Brain microvascular endothelial cell (primary cell): ENCODE results near the gene MXRA8.
"Not testable (repeated sequence)": the region's sequence is repeated elsewhere in the genome, so short reads cannot be mapped to it uniquely, and the experiment has no call there.

Experiments
- DNase-seq: peaks from one replicate; pipeline ENCODE4 v3.0.0-alpha.2; 2020
- H3K27ac ChIP-seq: fragments of 250-450 bp; sonication (Bioruptor Pico); 2 replicates; pipeline ENCODE4 v1.5.1; 2020; ENCODE audit warnings: mild to moderate bottlenecking, moderate library complexity
- H3K27me3 ChIP-seq: fragments of 250-450 bp; sonication (Bioruptor Pico); replicated peaks from 2 replicates; pipeline ENCODE4 v1.5.1; 2020; ENCODE audit warnings: mild to moderate bottlenecking
- H3K36me3 ChIP-seq: fragments of 250-450 bp; sonication (Bioruptor Pico); replicated peaks from 2 replicates; pipeline ENCODE4 v1.5.1; 2020; ENCODE audit warnings: mild to moderate bottlenecking
- H3K4me3 ChIP-seq: 2 replicates; pipeline ENCODE4 v1.5.1; 2011; ENCODE audit warnings: low read depth, mild to moderate bottlenecking, control low read depth, low read length, moderate library complexity
- CTCF ChIP-seq: IDR thresholded peaks from 2 replicates; pipeline ENCODE4 v1.5.1; 2011; ENCODE audit warnings: low read depth, mild to moderate bottlenecking, moderate library complexity, low read length, control low read depth, inconsistent platforms; ENCODE audit errors: missing control alignments
- in situ Hi-C: cut with HindIII; loops from 2 replicates; pipeline ENCODE4 v1.10.0; 2017; ENCODE audit warnings: low sequenced_read_pairs, low pct_ligation_motif_present

MXRA8 gene

GRCh38 chr1:1317420-1317819 is 40.9 kb downstream of the MXRA8 start:
- H3K4me3 ChIP-seq = no peak overlapping the region
- in situ Hi-C loops = no loop called here
- no peaks in the 10 kb centered on the region for H3K27me3 ChIP-seq
- no peak overlapping the region for H3K27ac ChIP-seq
- H3K36me3 ChIP-seq = peaks cover 43% of the 10 kb centered on the region
- TF ChIP-seq CTCF = no peak
- no peak for DNase-seq

GRCh38 chr1:1316199-1316598 is 42.2 kb downstream of the MXRA8 start:
- not testable (repeated sequence) for H3K27me3 ChIP-seq

GRCh38 chr1:1315435-1315954 is 42.9 kb downstream of the MXRA8 start:
- in situ Hi-C loops = no loop called here
- TF ChIP-seq CTCF = no peak
- no peak overlapping the region for H3K4me3 ChIP-seq
- H3K36me3 ChIP-seq = peaks cover 56% of the 10 kb centered on the region
- no peaks in the 10 kb centered on the region for H3K27me3 ChIP-seq
- H3K27ac ChIP-seq = no peak overlapping the region
- no peak for DNase-seq

More at GRCh38 chr1:1316199-1316598, 42.2 kb downstream of the MXRA8 start:
- H3K36me3 ChIP-seq = peaks cover 53% of the 10 kb centered on the region
- in situ Hi-C loops, H3K27ac ChIP-seq, H3K4me3 ChIP-seq, DNase-seq: not testable (repeated sequence)

- DNase-seq = no peak
- H3K27me3 ChIP-seq = no peaks in the 10 kb centered on the region
- in situ Hi-C loops = no loop called here
- no peak for TF ChIP-seq CTCF
- H3K36me3 ChIP-seq = peaks cover 58% of the 10 kb centered on the region
- no peak overlapping the region for H3K4me3 ChIP-seq
- no peak overlapping the region for H3K27ac ChIP-seq
Observed at GRCh38 chr1:1314678-1315335, 43.5 kb downstream of the MXRA8 start.

- DNase-seq = no peak
- in situ Hi-C loops = no loop called here
- Histone ChIP-seq H3K27me3 (no peaks in the 10 kb centered on the region), H3K27ac (no peak overlapping the region), H3K4me3 (no peak overlapping the region), H3K36me3 (peaks cover 58% of the 10 kb centered on the region)
- TF ChIP-seq CTCF = no peak
Observed at GRCh38 chr1:1314237-1314586, 44.1 kb downstream of the MXRA8 start.

- no peak overlapping the region for H3K4me3 ChIP-seq
- in situ Hi-C loops = no loop called here
- no peak for TF ChIP-seq CTCF
- DNase-seq = no peak
- no peak overlapping the region for H3K27ac ChIP-seq
- H3K36me3 ChIP-seq = peaks cover 52% of the 10 kb centered on the region
- H3K27me3 ChIP-seq = no peaks in the 10 kb centered on the region
Observed at GRCh38 chr1:1313500-1314236, 44.7 kb downstream of the MXRA8 start.
